Lower leg skin (tissue), 3 donors: ENCODE measurements around the gene TOX2.

Source experiments
- CTCF ChIP-seq, 3 donors: fragments of 450-650 bp; IDR thresholded peaks; one replicate each; pipeline ENCODE4 v1.5.1; 2016; ENCODE audit warnings: antibody characterized with exemption in 3 of 3, mild to moderate bottlenecking in 3 of 3, moderate library complexity in 2 of 3
- POLR2A ChIP-seq, 2 donors: fragments of 450-650 bp; IDR thresholded peaks; one replicate each; pipeline ENCODE4 v1.6.1; 2016 to 2017; ENCODE audit warnings: antibody characterized with exemption in 2 of 2, mild to moderate bottlenecking in 1 of 2, moderate library complexity in 1 of 2

GRCh38 chr20:44050925-44051660 lies 136.4 kb downstream of the TOX2 start:
- no peak for TF ChIP-seq POLR2A (IDR thresholded peaks at IDR 0.05)
- TF ChIP-seq CTCF (IDR thresholded peaks at IDR 0.05) = no peak
